MG63 (cell line): ENCODE data around the gene TMEM79. TPM values are rescaled to one million over a fixed set of nuclear protein-coding genes. Genes with fewer than 3 reads are reported as not detected.
A peak's percentile ranks its signal among the peaks of the same experiment; 100 is the strongest.

Source experiments
- DNase-seq: peaks from one replicate; pipeline ENCODE4 v3.0.0-alpha.2; 2020
- H3K27me3 ChIP-seq: fragments of 250-450 bp; sonication (Bioruptor Pico); 2 replicates; pipeline ENCODE4 v1.5.1; 2020; ENCODE audit warnings: mild to moderate bottlenecking, moderate library complexity
- H3K36me3 ChIP-seq: fragments of 250-450 bp; sonication (Bioruptor Pico); 2 replicates; pipeline ENCODE4 v1.5.1; 2020; ENCODE audit warnings: mild to moderate bottlenecking, moderate library complexity
- H3K4me3 ChIP-seq: fragments of 250-450 bp; sonication (Bioruptor Pico); 2 replicates; pipeline ENCODE4 v1.5.1; 2020; ENCODE audit warnings: mild to moderate bottlenecking, moderate library complexity
- H3K9me3 ChIP-seq: fragments of 250-450 bp; sonication (Bioruptor Pico); 2 replicates; pipeline ENCODE4 v1.5.1; 2020; ENCODE audit warnings: mild to moderate bottlenecking, moderate library complexity
- total RNA-seq: library from RNA; depleted of rRNA; stranded (reverse); fragments of >200 nt; shearing (Covaris generic); gene quantifications from 2 replicates; pipeline ENCODE4 v1.2.3, GENCODE V29; 2014; ENCODE audit warnings: low replicate concordance; rRNA removed

Gene TMEM79
- total RNA-seq, 1 experiment from 2014 or later, result 5.8 TPM

- DNase-seq, result peak; percentile 16
- H3K9me3 ChIP-seq, result no peaks in the 10 kb centered on the region
- H3K27me3 ChIP-seq, result no peaks in the 10 kb centered on the region
- peak overlapping the region; percentile 80 for H3K4me3 ChIP-seq
- H3K36me3 ChIP-seq, result peaks cover 48% of the 10 kb centered on the region
Measured at GRCh38 chr1:156337052-156337887, 53.1 kb downstream of the TMEM79 start.

- DNase-seq, result no peak
- Histone ChIP-seq H3K36me3 (peaks cover 42% of the 10 kb centered on the region), H3K9me3 (no peaks in the 10 kb centered on the region), H3K4me3 (peak overlapping the region; percentile 80), H3K27me3 (no peaks in the 10 kb centered on the region)
Measured at GRCh38 chr1:156337888-156338179, 53.7 kb downstream of the TMEM79 start.

DNA sequence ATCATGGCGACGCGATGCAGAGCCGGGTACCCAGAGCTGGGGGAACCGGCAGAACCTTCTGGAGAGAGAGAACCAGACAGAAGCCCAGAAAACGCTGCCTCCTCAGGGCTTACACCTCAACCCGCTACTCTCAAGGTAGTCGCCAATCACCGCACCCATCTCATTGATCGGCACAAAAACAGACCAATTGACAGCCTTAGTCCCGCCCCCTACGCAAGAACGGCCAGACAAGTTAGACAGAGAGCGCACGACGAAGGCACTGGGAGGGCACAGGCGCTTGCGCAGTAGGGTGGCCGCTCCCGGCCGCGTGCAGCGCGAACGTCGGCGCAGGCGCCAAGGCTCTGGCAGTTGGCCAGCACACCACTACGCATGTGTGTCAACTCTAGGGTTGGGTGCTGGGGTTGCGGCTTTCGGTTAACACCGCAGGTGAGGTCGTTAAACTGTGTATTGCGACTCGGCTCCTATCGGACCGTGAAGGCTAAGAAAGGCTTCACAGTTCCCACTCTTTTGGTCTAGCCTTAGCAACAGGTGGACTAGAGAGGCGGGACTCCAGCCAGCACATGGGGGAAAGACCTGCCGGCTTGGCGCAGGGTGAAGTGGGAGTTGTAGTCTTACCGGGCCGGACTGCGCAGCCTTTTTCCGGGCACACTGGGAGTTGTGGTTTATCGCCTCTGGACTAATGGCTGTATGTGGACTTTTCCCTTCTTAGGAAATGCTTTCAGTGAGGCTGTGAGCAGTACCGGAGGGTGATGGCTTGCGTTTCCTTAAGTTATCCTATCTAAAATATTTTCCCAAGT, 54.3 kb downstream of the TMEM79 start, which contains the start of the genes CCT3 and TSACC:
Gene CCT3, minus strand, starts transcription at position 113 of the 797 bp plus-strand sequence. Its CDS starts 108 bp downstream, at position 5.
Gene TSACC, plus strand, starts transcription at position 347 of the 797 bp plus-strand sequence. CDS start 1,232 bp downstream, outside the sequence.
- DNase-seq, result peak; percentile 100

More for the DNA sequence above, 54.3 kb downstream of the TMEM79 start, which contains the start of the genes CCT3 and TSACC:
- Histone ChIP-seq H3K36me3 (peaks cover 37% of the 10 kb centered on the region), H3K4me3 (peak within 1 kb of the TSS; percentile 80), H3K27me3 (no peaks in the 10 kb centered on the region), H3K9me3 (no peaks in the 10 kb centered on the region)

Other genes starting within 250 kb of the TMEM79 start
- gene UBQLN4, start 230.5 kb upstream of the TMEM79 start, total RNA-seq, result 29.3 and 40.3 TPM in 2 replicates
- gene LAMTOR2, start 229.5 kb upstream of the TMEM79 start, total RNA-seq, result 5.8 and 16.9 TPM in 2 replicates
- gene RAB25, start 223.2 kb upstream of the TMEM79 start, total RNA-seq, result not detected in 2 replicates
- 2.3 and 2.7 TPM in 2 replicates for gene MEX3A, start 201.9 kb upstream of the TMEM79 start, total RNA-seq
- 1,337 and 1,568 TPM in 2 replicates for gene LMNA, start 169.6 kb upstream of the TMEM79 start, total RNA-seq
- 0.49 TPM in 1 of 2 replicates, not detected in the other for gene SEMA4A, start 130.7 kb upstream of the TMEM79 start, total RNA-seq
- 12.7 and 13.1 TPM in 2 replicates for gene SLC25A44, start 90.2 kb upstream of the TMEM79 start, total RNA-seq
- gene PMF1, start 71.3 kb upstream of the TMEM79 start, total RNA-seq, result 161 and 219 TPM in 2 replicates
- 2.3 TPM in 1 of 2 replicates, not detected in the other for gene BGLAP, start 42.1 kb upstream of the TMEM79 start, total RNA-seq
- 0.59 TPM in 1 of 2 replicates, not detected in the other for gene PAQR6, start 36.3 kb upstream of the TMEM79 start, total RNA-seq
- gene SMG5, start 1.5 kb upstream of the TMEM79 start, total RNA-seq, result 75.7 and 99.5 TPM in 2 replicates
- 2.9 and 8.7 TPM in 2 replicates for gene GLMP, start 11.4 kb downstream of the TMEM79 start, total RNA-seq
- gene VHLL, start 15.0 kb downstream of the TMEM79 start, total RNA-seq, result not detected in 2 replicates
- 1,070 and 1,240 TPM in 2 replicates for gene CCT3, start 54.0 kb downstream of the TMEM79 start, total RNA-seq
- 1.3 TPM in 1 of 2 replicates, not detected in the other for gene TSACC, start 54.2 kb downstream of the TMEM79 start, total RNA-seq
- gene RHBG, start 84.9 kb downstream of the TMEM79 start, total RNA-seq, result not detected in 2 replicates
- 3.4 and 11.7 TPM in 2 replicates for gene MEF2D, start 216.4 kb downstream of the TMEM79 start, total RNA-seq